Endodermal cell (in vitro differentiated cells): Measurements from ENCODE around the gene C1orf105. TPM values are rescaled to one million over a fixed set of nuclear protein-coding genes. Genes with fewer than 3 reads are reported as not detected.

Experiments used
- DNase-seq: peaks from one replicate; pipeline ENCODE4 v3.0.0-alpha.2; 2017
- H3K27ac ChIP-seq: 2 replicates; pipeline ENCODE4 v1.5.1; 2013; ENCODE audit warnings: mild to moderate bottlenecking, low read depth, low read length, moderate library complexity
- H3K27me3 ChIP-seq: 2 replicates; pipeline ENCODE4 v1.6.1; 2013; ENCODE audit warnings: mild to moderate bottlenecking, low read length, moderate library complexity; ENCODE audit not compliant: insufficient read depth, control insufficient read depth, poor library complexity, severe bottlenecking
- H3K36me3 ChIP-seq: 2 replicates; pipeline ENCODE4 v1.7.0; 2013; ENCODE audit warnings: mild to moderate bottlenecking, low read length, moderate library complexity; ENCODE audit not compliant: control insufficient read depth, insufficient read depth
- H3K4me1 ChIP-seq: one replicate; pipeline ENCODE4 v1.7.0; 2013; ENCODE audit warnings: low read length; ENCODE audit not compliant: control insufficient read depth, insufficient read depth
- H3K4me3 ChIP-seq: 2 replicates; pipeline ENCODE4 v1.5.1; 2013; ENCODE audit warnings: mild to moderate bottlenecking, low read length, moderate library complexity
- H3K9ac ChIP-seq: 2 replicates; pipeline ENCODE4 v1.6.1; 2013; ENCODE audit warnings: mild to moderate bottlenecking, low read length, moderate library complexity; ENCODE audit not compliant: poor library complexity, severe bottlenecking; ENCODE audit errors: extremely low read depth
- H3K9me3 ChIP-seq: 2 replicates; pipeline ENCODE4 v1.6.1; 2013; ENCODE audit warnings: mild to moderate bottlenecking, low read length, moderate library complexity; ENCODE audit not compliant: control insufficient read depth
- H3K27ac Mint-ChIP-seq: 2 replicates; pipeline ENCODE4 v1.8.0; 2020; ENCODE audit warnings: mixed read lengths
- H3K27me3 Mint-ChIP-seq: 2 replicates; pipeline ENCODE4 v1.8.0; 2021; ENCODE audit warnings: mild to moderate bottlenecking, mixed read lengths; ENCODE audit not compliant: insufficient read depth
- H3K36me3 Mint-ChIP-seq: 2 replicates; pipeline ENCODE4 v1.8.0; 2020; ENCODE audit warnings: low read depth, mixed read lengths
- H3K4me1 Mint-ChIP-seq: 2 replicates; pipeline ENCODE4 v1.8.0; 2020; ENCODE audit warnings: mixed read lengths
- H3K4me3 Mint-ChIP-seq: 2 replicates; pipeline ENCODE4 v1.8.0; 2020; ENCODE audit warnings: mild to moderate bottlenecking, moderate library complexity, mixed read lengths
- H3K9me3 Mint-ChIP-seq: 2 replicates; pipeline ENCODE4 v1.8.0; 2020; ENCODE audit warnings: mild to moderate bottlenecking, mixed read lengths
- WGBS, 2 experiments: methylation state at CpG; one replicate each; pipeline versions ENCODE4 v1.1.5 to v1.1.7; 2013; ENCODE audit warnings: missing lambda C conversion rate in 2 of 2, mixed read lengths in 1 of 2; ENCODE audit not compliant: insufficient coverage in 1 of 2, insufficient read length in 1 of 2; 5-methylcytosine and 5-hydroxymethylcytosine counted together
- total RNA-seq, 2 donors: library from RNA; stranded (reverse); fragmentation: NEBNext Ultra II Directional in 1 of 2; extraction: Animal tissue kit (Norgen Biotek cat#: 25700) in 1 of 2; gene quantifications; 2 replicates in 1 of 2; 3 replicates in 1 of 2; pipeline ENCODE4 v1.2.1, GENCODE V29; 2021
- TF ChIP-seq, protein P1 (sequence below): fragments of 200-600 bp; sonication (generic); conservative IDR thresholded peaks from 2 replicates; pipeline ENCODE4 v1.5.0; 2021; ENCODE audit warnings: antibody characterized with exemption, mild to moderate bottlenecking

C1orf105 gene
- total RNA-seq, 2 donors from 2014 or later = not detected

DNA sequence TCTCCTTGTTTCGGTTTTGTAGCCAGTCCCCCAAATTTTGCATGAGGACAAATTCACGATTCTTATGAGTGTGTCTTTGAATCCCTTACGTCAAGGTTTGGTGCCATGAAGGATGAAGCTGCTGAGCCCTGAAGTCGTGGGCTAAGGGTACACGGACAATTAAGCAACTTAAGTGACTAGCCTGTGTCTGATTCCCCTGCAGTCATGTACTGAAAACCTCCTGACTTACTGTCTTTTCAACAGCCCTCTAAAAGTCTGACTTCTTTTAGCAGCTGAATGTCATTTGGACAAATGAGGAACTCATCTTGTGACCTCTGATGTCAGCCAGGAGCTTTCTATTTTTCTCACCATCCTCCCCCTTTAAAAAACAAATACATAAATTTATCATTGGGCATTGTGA is 27.1 kb upstream of the C1orf105 start:
- H3K27me3 Mint-ChIP-seq = no peaks in the 10 kb centered on the region
- no peaks in the 10 kb centered on the region for H3K9me3 Mint-ChIP-seq

DNA sequence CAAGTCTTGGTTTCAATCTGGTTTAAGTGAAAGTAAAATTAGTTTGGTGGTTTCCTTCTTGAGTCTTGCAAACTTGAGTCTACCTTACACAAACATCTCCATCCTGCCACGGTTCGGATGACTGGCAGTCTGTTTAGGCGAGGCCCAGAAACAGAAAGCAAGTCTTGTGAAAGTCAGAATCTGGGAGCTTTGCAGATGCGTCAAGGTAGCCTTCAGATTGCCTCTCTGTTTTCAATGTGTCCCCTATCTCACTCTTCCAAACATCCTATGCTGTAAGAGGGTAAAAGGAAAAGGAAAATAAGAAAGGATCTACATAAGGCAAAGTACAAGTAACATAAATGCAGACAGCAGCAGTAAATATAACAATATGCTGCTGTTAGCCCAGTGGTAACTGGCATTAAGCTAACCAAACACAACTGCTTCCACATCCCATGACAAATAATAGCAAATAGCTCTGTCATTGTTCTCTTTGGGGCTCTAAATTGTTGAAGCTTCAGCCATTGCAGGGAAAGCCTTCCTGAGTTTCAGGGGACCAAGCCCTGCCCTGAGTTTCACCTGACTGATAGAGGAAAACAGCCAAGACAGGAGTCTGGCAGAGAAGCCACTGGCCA is 26.2 kb upstream of the C1orf105 start:
- Mint-ChIP-seq H3K27ac (peak overlapping the region; percentile 74), H3K4me1 (peaks cover 41% of the 10 kb centered on the region), H3K9me3 (no peaks in the 10 kb centered on the region), H3K36me3 (no peaks in the 10 kb centered on the region), H3K27me3 (no peaks in the 10 kb centered on the region), H3K4me3 (no peak overlapping the region)
- H3K4me3 ChIP-seq = no peak overlapping the region
- no peaks in the 10 kb centered on the region for H3K9me3 ChIP-seq
- no peaks in the 10 kb centered on the region for H3K27me3 ChIP-seq
- no peak overlapping the region for H3K9ac ChIP-seq
- TF ChIP-seq, protein P1, sequence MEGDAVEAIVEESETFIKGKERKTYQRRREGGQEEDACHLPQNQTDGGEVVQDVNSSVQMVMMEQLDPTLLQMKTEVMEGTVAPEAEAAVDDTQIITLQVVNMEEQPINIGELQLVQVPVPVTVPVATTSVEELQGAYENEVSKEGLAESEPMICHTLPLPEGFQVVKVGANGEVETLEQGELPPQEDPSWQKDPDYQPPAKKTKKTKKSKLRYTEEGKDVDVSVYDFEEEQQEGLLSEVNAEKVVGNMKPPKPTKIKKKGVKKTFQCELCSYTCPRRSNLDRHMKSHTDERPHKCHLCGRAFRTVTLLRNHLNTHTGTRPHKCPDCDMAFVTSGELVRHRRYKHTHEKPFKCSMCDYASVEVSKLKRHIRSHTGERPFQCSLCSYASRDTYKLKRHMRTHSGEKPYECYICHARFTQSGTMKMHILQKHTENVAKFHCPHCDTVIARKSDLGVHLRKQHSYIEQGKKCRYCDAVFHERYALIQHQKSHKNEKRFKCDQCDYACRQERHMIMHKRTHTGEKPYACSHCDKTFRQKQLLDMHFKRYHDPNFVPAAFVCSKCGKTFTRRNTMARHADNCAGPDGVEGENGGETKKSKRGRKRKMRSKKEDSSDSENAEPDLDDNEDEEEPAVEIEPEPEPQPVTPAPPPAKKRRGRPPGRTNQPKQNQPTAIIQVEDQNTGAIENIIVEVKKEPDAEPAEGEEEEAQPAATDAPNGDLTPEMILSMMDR = no peak
- 93 to 95% methylated on average over 3 to 4 of the region's 4 CpGs for WGBS, 2 experiments
- no peak for DNase-seq
- no peaks in the 10 kb centered on the region for H3K4me1 ChIP-seq
- no peak overlapping the region for H3K27ac ChIP-seq
- no peaks in the 10 kb centered on the region for H3K36me3 ChIP-seq

More for the DNA sequence above, 27.1 kb upstream of the C1orf105 start:
- H3K27me3 ChIP-seq = no peaks in the 10 kb centered on the region
- TF ChIP-seq, protein P1 = no peak
- H3K4me1 ChIP-seq = no peaks in the 10 kb centered on the region
- no peak overlapping the region for H3K4me3 Mint-ChIP-seq
- no peaks in the 10 kb centered on the region for H3K36me3 Mint-ChIP-seq
- H3K4me1 Mint-ChIP-seq = peaks cover 39% of the 10 kb centered on the region
- H3K4me3 ChIP-seq = no peak overlapping the region
- DNase-seq = no peak
- no peak overlapping the region for H3K27ac Mint-ChIP-seq
- no peak overlapping the region for H3K9ac ChIP-seq
- H3K27ac ChIP-seq = no peak overlapping the region
- 90 to 93% methylated on average over 5 of the region's 5 CpGs for whole genome bisulfite sequencing, 2 experiments
- no peaks in the 10 kb centered on the region for H3K9me3 ChIP-seq
- no peaks in the 10 kb centered on the region for H3K36me3 ChIP-seq

DNA sequence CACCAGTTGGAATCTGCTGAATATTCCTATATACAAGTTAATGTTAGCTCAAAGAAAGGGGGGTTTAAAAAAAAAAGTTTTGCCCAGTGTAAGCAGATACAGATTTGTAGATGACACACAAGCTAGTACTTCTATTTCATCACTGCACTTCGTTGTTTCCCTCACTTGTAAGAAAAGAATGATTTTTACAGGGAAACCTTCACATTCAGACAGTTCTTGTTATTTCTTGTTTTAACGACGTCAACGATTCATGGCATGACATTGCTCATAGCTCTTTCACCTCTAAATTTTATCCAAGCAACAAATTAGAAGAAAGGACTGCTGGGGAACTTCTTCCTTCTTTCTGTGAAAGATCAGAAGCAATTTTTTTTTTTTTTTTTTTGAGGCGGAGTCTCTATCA is 25.7 kb upstream of the C1orf105 start:
- WGBS, 2 experiments = 95 to 100% methylated on average over 4 to 5 of the region's 5 CpGs
- H3K27me3 Mint-ChIP-seq = no peaks in the 10 kb centered on the region
- peaks cover 46% of the 10 kb centered on the region for H3K4me1 Mint-ChIP-seq
- Histone ChIP-seq H3K27me3 (no peaks in the 10 kb centered on the region), H3K9ac (no peak overlapping the region), H3K36me3 (no peaks in the 10 kb centered on the region), H3K9me3 (no peaks in the 10 kb centered on the region), H3K27ac (no peak overlapping the region), H3K4me1 (no peaks in the 10 kb centered on the region), H3K4me3 (no peak overlapping the region)
- no peak overlapping the region for H3K27ac Mint-ChIP-seq
- no peaks in the 10 kb centered on the region for H3K9me3 Mint-ChIP-seq
- TF ChIP-seq, protein P1 = no peak
- no peaks in the 10 kb centered on the region for H3K36me3 Mint-ChIP-seq
- DNase-seq = no peak
- H3K4me3 Mint-ChIP-seq = no peak overlapping the region
